HepG2 (cell line): ENCODE results near the gene DNMT1. TPM values are rescaled to one million over a fixed set of nuclear protein-coding genes. Genes with fewer than 3 reads are reported as not detected.

Experiments
- ARID2 ChIP-seq: sonication (generic); formaldehyde crosslinking; IDR thresholded peaks from 2 replicates; pipeline ENCODE4 v1.8.1; 2022; ENCODE audit warnings: mild to moderate bottlenecking, missing genetic modification reagents, borderline replicate concordance
- GATAD1 ChIP-seq: IDR thresholded peaks from 2 replicates; pipeline ENCODE4 v1.6.1; 2016; ENCODE audit warnings: missing genetic modification reagents, missing compliant biosample characterization
- HINFP ChIP-seq: sonication (generic); formaldehyde crosslinking; IDR thresholded peaks from 2 replicates; pipeline ENCODE4 v1.4.0; 2020; ENCODE audit warnings: low read depth, mild to moderate bottlenecking, missing genetic modification reagents
- IRF2 ChIP-seq: IDR thresholded peaks from 2 replicates; pipeline ENCODE4 v1.6.1; 2018; ENCODE audit warnings: missing genetic modification reagents, missing compliant biosample characterization
- NFE2L1 ChIP-seq: sonication (generic); formaldehyde crosslinking; IDR thresholded peaks from 2 replicates; pipeline ENCODE4 v1.4.0; 2020; ENCODE audit warnings: missing genetic modification reagents, mild to moderate bottlenecking, borderline replicate concordance
- PHF20 ChIP-seq: sonication (generic); formaldehyde crosslinking; IDR thresholded peaks from 2 replicates; pipeline ENCODE4 v1.5.0; 2020; ENCODE audit warnings: mild to moderate bottlenecking, missing genetic modification reagents
- PHF8 ChIP-seq: sonication (generic); formaldehyde crosslinking; IDR thresholded peaks from 2 replicates; pipeline ENCODE4 v1.5.0; 2020; ENCODE audit warnings: missing genetic modification reagents
- REST ChIP-seq, 2 experiments: IDR thresholded peaks; 2 replicates each; pipeline ENCODE4 v1.6.1; 2011 to 2012; ENCODE audit warnings: low read length in 2 of 2, borderline replicate concordance in 1 of 2, low read depth in 1 of 2, mild to moderate bottlenecking in 1 of 2, moderate library complexity in 1 of 2
- SALL1 ChIP-seq: sonication (generic); formaldehyde crosslinking; IDR thresholded peaks from 2 replicates; pipeline ENCODE4 v1.8.0; 2022; ENCODE audit warnings: mild to moderate bottlenecking, missing genetic modification reagents
- SALL2 ChIP-seq: sonication (generic); formaldehyde crosslinking; IDR thresholded peaks from 2 replicates; pipeline ENCODE4 v1.8.1; 2023; ENCODE audit warnings: mild to moderate bottlenecking, missing genetic modification reagents, inconsistent platforms
- TAF15 ChIP-seq: fragments of 200-400 bp; formaldehyde crosslinking; IDR thresholded peaks from one replicate; pipeline ENCODE4 v1.6.1; 2018; ENCODE audit warnings: mild to moderate bottlenecking, low read depth, low read length; ENCODE audit not compliant: poor library complexity, severe bottlenecking
- TEAD2 ChIP-seq: sonication (generic); formaldehyde crosslinking; IDR thresholded peaks from 2 replicates; pipeline ENCODE4 v1.9.0; 2021; ENCODE audit warnings: missing genetic modification reagents
- TEAD3 ChIP-seq: optimal IDR thresholded peaks from 2 replicates; pipeline ENCODE3; 2016; ENCODE audit warnings: borderline replicate concordance
- TSC22D2 ChIP-seq: sonication (generic); formaldehyde crosslinking; IDR thresholded peaks from 2 replicates; pipeline ENCODE4 v1.5.1; 2020; ENCODE audit warnings: missing genetic modification reagents, mild to moderate bottlenecking, borderline replicate concordance
- ZIK1 ChIP-seq: sonication (generic); formaldehyde crosslinking; IDR thresholded peaks from 2 replicates; pipeline ENCODE4 v1.5.0; 2020; ENCODE audit warnings: mild to moderate bottlenecking, low read depth, missing genetic modification reagents, borderline replicate concordance
- ZNF468 ChIP-seq: sonication (generic); formaldehyde crosslinking; IDR thresholded peaks from 2 replicates; pipeline ENCODE4 v1.8.0; 2022; ENCODE audit warnings: mild to moderate bottlenecking, moderate library complexity, missing genetic modification reagents
- ZNF563 ChIP-seq: sonication (generic); formaldehyde crosslinking; IDR thresholded peaks from 2 replicates; pipeline ENCODE4 v1.8.0; 2022; ENCODE audit warnings: mild to moderate bottlenecking, moderate library complexity, missing genetic modification reagents
- ZNF775 ChIP-seq: sonication (generic); formaldehyde crosslinking; IDR thresholded peaks from 2 replicates; pipeline ENCODE4 v1.4.0; 2020; ENCODE audit warnings: missing genetic modification reagents, mild to moderate bottlenecking, moderate library complexity, borderline replicate concordance
- polyA plus RNA-seq, 8 experiments: library from polyadenylated mRNA; depleted of rRNA in 3 of 8; stranded (reverse) in 7 of 8; unstranded in 1 of 8; fragments of >200 nt; fragmentation: Illumina TruSeq in 4 of 8; extraction: Trizol in 4 of 8; gene quantifications; 2 replicates each; pipeline versions ENCODE4 v1.2.1 to v1.2.3, GENCODE V29; 2011 to 2016; ENCODE audit warnings: low read depth in 4 of 8, missing spikeins in 1 of 8, mixed read lengths in 1 of 8; ENCODE audit not compliant: insufficient read depth in 1 of 8
- total RNA-seq, 5 experiments: library from RNA; depleted of rRNA; stranded (reverse); fragments of >200 nt; fragmentation: Illumina TruSeq; extraction: Trizol; gene quantifications; 2 replicates each; pipeline ENCODE4 v1.2.3, GENCODE V29; 2016; ENCODE audit warnings: low read depth in 1 of 5
- TF ChIP-seq, protein P1 (sequence below): IDR thresholded peaks from 2 replicates; pipeline ENCODE4 v1.6.1; 2016; ENCODE audit warnings: missing biosample characterization, missing genetic modification reagents, low read depth
- TF ChIP-seq, protein P2 (sequence below): sonication (generic); formaldehyde crosslinking; IDR thresholded peaks from 2 replicates; pipeline ENCODE4 v1.4.0; 2020; ENCODE audit warnings: missing genetic modification reagents

DNMT1 gene
- total and polyA plus RNA-seq, 2 of the 13 experiments (the other 11 are each of a cell fraction or from before 2014, with no cell fraction given) = 31.2 to 91.1 TPM

DNA sequence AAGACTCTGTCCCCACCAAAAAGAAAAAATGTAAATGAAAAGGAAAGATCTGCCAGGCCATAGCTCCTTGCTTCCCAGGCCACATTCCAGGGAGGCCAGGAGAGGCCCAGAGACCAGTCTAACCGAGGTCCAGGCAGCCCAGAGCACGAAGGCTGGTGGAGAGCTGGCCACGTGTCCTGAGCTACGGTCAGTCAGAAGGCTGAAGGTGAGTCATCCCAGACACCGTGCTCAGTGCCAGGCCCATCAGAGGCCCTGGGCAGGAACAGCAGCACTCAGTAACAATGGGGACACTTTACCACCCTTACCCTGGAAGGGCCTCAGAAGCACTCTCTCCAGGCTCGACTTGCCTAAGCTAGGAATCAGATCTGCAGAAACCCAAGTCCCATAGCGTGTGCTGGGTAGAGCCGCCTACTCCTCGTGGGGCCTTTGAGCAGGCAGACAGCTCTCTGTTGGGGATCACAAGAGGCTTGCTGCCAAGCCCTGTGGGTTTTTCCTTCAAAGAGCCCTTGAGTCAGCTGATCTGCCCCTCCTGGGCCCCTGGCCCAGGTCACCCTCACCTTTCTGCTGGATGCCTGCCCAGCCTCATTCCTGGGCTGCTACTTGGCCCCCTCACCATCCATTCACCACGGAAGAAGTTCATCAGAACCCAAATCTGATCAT, 11.6 kb upstream of the DNMT1 start (continued):
- TF ChIP-seq HINFP (no peak), PHF20 (CRISPR knock-in tag) (no peak), TSC22D2 (CRISPR knock-in tag) (no peak), ZNF468 (CRISPR knock-in tag) (no peak), ZNF563 (CRISPR knock-in tag) (peak; percentile 59; the same call in 1 of the 2 replicates), TEAD2 (CRISPR knock-in tag) (no peak), GATAD1 (CRISPR knock-in tag) (peak; percentile 40; the same call in 1 of the 2 replicates), TAF15 (no peak), SALL2 (CRISPR knock-in tag) (no peak), NFE2L1 (CRISPR knock-in tag) (no peak), PHF8 (CRISPR knock-in tag) (0 out of 2 replicates have a peak, but pooled peaks have one; percentile 28), ZNF775 (CRISPR knock-in tag) (no peak), REST (IDR thresholded peaks at IDR 0.05; ENCODE audit: borderline replicate concordance in 1 of 2, low read depth in 1 of 2, low read length in 2 of 2) (no peak), ARID2 (CRISPR knock-in tag) (no peak), SALL1 (CRISPR knock-in tag) (peak; percentile 76), TEAD3 (CRISPR knock-in tag) (peak; percentile 96), ZIK1 (CRISPR knock-in tag) (no peak), IRF2 (CRISPR knock-in tag) (no peak; the same call in 1 of the 2 replicates)
- TF ChIP-seq, protein P1, sequence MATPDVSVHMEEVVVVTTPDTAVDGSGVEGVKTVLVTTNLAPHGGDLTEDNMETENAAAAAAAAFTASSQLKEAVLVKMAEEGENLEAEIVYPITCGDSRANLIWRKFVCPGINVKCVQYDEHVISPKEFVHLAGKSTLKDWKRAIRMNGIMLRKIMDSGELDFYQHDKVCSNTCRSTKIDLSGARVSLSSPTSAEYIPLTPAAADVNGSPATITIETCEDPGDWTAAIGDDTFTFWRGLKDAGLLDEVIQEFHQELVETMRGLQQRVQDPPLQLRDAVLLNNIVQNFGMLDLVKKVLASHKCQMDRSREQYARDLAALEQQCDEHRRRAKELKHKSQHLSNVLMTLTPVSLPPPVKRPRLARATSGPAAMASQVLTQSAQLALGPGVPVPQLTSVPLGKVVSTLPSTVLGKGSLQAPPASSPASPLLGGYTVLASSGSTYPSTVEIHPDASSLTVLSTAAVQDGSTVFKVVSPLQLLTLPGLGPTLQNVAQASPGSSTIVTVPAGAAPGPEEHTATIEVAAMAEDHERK (CRISPR knock-in tag) = no peak
- TF ChIP-seq, protein P2, sequence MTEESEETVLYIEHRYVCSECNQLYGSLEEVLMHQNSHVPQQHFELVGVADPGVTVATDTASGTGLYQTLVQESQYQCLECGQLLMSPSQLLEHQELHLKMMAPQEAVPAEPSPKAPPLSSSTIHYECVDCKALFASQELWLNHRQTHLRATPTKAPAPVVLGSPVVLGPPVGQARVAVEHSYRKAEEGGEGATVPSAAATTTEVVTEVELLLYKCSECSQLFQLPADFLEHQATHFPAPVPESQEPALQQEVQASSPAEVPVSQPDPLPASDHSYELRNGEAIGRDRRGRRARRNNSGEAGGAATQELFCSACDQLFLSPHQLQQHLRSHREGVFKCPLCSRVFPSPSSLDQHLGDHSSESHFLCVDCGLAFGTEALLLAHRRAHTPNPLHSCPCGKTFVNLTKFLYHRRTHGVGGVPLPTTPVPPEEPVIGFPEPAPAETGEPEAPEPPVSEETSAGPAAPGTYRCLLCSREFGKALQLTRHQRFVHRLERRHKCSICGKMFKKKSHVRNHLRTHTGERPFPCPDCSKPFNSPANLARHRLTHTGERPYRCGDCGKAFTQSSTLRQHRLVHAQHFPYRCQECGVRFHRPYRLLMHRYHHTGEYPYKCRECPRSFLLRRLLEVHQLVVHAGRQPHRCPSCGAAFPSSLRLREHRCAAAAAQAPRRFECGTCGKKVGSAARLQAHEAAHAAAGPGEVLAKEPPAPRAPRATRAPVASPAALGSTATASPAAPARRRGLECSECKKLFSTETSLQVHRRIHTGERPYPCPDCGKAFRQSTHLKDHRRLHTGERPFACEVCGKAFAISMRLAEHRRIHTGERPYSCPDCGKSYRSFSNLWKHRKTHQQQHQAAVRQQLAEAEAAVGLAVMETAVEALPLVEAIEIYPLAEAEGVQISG (CRISPR knock-in tag) = 0 out of 2 replicates have a peak, but pooled peaks have one; percentile 20
